ENCODE data around the gene ZFHX3.
"Not testable (repeated sequence)": the region's sequence is repeated elsewhere in the genome, so short reads cannot be mapped to it uniquely, and the experiment has no call there.

ZFHX3 gene

GRCh38 chr16:73021866-73022495, 25.9 kb downstream of the ZFHX3 start:
- DNase-seq, result no peak

- no peak for DNase-seq
These were observed 27.5 kb downstream of the ZFHX3 start for GRCh38 chr16:73020409-73020884.

GRCh38 chr16:73019457-73020362, 28.2 kb downstream of the ZFHX3 start:
- no peak for DNase-seq

GRCh38 chr16:73018821-73019456, 29.0 kb downstream of the ZFHX3 start:
- DNase-seq, result no peak

- DNase-seq, result no peak
These were observed 30.6 kb downstream of the ZFHX3 start for GRCh38 chr16:73017321-73017720.

- DNase-seq, result no peak
These were observed 31.5 kb downstream of the ZFHX3 start for GRCh38 chr16:73016488-73016830.

GRCh38 chr16:73015612-73016487, 32.1 kb downstream of the ZFHX3 start:
- no peak for DNase-seq

- DNase-seq, result no peak
These were observed 33.2 kb downstream of the ZFHX3 start for GRCh38 chr16:73014768-73015167.

- DNase-seq, result no peak
These were observed 34.0 kb downstream of the ZFHX3 start for GRCh38 chr16:73013974-73014373.

GRCh38 chr16:73012341-73012740, 35.6 kb downstream of the ZFHX3 start:
- DNase-seq, result no peak

GRCh38 chr16:73011926-73012325, 36.0 kb downstream of the ZFHX3 start:
- no peak for DNase-seq

GRCh38 chr16:73010150-73010676, 37.7 kb downstream of the ZFHX3 start:
- DNase-seq, result no peak

GRCh38 chr16:73009710-73010109, 38.2 kb downstream of the ZFHX3 start:
- not testable (repeated sequence) for DNase-seq

GRCh38 chr16:73006026-73006425, 41.9 kb downstream of the ZFHX3 start:
- no peak for DNase-seq

- DNase-seq, result no peak
These were observed 45.1 kb downstream of the ZFHX3 start for GRCh38 chr16:73002866-73003265.

- DNase-seq, result no peak
These were observed 46.9 kb downstream of the ZFHX3 start for GRCh38 chr16:73000907-73001521.

- no peak for DNase-seq
These were observed 47.7 kb downstream of the ZFHX3 start for GRCh38 chr16:73000020-73000906.

- no peak for DNase-seq
These were observed 48.3 kb downstream of the ZFHX3 start for GRCh38 chr16:72999541-73000019.

GRCh38 chr16:72997141-72997542, 50.8 kb downstream of the ZFHX3 start:
- no peak for DNase-seq

- no peak for DNase-seq
These were observed 51.5 kb downstream of the ZFHX3 start for GRCh38 chr16:72996291-72997062.

Measured in activated CD4-positive, alpha-beta T cell treated with anti-CD3 and anti-CD28 coated beads, Interleukin-2, Interleukin-6, amounts not matched to agents 100 ng/mL and 50 ng/mL, durations not matched to agents 16 hours and 8 hours (primary cell).